GM19240 (cell line): ENCODE results near the gene DDX19B.
"Not testable (repeated sequence)": the region's sequence is repeated elsewhere in the genome, so short reads cannot be mapped to it uniquely, and the experiment has no call there.

Experiments used
- DNase-seq: peaks from one replicate; pipeline ENCODE4 v3.0.0; 2011; ENCODE audit warnings: low spot score; ENCODE audit not compliant: insufficient read length

Gene DDX19B

GRCh38 chr16:70298988-70299938 lies at the start of gene DDX19B:
Gene DDX19B (plus strand): TSS chr16:70299186. CDS start chr16:70299298, 112 bp downstream.
- DNase-seq = peak; percentile 67

DNA sequence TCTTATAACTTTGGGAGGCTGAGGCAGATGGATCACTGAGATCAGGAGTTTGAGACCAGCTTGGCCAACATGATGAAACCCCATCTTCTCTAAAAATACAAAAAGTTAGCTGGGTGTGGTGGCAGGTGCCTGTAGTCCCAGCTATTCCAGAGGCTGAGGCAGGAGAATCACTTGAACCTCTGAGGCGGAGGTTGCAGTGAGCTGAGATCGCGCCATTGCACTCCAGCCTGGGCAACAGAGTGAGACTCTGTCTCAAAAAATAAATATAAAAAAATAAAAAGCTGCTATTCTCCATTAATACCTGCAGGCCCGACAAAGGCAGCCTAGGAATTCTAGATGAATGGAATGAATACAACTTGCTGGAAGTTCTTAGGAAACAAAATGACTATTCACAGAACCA lies 49.3 kb upstream of the DDX19B start:
- DNase-seq = not testable (repeated sequence)

DNA sequence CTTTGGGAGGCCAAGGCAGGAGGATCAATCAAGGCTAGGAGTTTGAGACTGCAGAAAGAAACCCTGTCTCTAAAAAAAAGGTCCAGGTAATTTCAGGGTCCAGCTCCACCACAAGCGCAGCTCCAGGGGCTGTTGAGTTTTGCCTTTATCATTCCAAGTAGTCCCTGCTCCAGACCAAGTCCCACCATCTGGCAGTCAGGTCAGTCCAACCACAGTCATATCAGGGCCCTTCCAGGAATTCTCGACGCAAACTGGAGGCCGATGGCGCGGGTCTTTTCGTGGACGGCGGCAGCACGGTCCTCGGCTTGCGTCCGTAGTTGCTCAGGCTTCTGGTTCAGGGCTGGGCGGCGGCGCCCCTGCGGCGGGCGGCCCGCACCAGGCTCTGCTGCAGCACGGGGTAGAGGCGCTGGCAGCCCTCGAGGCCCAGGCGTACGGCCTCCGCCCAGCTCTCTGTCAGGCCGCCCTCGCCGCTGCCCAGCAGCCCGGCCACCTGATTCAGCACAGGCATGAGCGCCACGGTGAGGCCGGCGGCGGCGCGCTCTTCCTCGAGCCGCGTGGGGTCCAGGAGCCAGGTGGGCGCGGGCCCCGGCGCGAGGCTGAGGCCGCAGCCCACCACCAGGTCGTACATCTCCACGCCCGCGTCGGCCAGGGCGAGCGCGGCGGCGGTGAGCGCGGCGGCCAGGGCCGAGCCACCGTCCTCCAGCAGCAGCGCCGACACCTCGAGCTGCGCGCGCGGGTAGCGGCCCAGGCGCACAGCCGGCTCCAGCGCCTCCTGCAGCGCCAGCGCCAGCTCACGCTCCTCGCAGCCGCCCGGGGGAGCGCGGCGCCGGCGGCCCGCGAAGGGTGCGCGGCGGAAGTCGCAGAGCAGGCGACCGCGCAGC lies 48.0 kb upstream of the DDX19B start:
- no peak for DNase-seq

DNA sequence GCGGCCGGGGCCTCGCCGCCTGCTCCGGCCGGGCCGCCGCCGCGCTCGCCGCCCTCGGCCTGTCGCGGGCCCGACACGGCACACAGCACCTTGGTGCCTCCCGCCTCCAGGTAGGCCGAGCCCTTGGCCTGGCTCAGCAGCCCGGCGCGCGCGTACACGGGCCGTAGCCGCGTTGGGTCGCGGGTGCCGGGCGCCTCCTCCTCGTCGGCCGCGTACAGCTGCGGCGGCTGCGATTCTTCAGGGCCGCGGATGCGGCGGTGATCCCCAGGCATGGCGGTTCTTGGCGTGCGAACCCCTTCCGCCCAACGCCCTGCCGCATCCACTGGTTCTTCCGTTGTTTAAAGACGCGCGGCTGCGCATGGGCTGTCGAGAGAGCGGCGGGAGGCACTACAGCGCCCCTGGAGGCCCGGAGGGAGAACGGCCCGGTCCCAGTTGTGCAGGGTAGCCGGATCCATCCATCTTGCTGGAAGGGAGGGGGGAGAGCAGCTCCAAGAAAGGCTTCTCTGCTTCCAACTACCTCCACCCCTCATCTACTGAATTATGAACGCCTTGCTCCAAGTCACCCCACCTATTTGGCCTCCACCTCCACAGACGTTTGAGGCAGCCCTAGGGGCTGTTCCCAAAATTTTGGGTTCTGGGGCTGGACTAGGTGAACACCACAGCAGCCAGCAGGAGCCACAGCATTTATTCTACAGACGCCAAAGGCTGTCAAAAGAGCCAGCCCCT lies 47.2 kb upstream of the DDX19B start, which contains the start of gene EXOSC6:
Gene EXOSC6 (minus strand): TSS at position 312 of the 726 bp plus-strand sequence. CDS start 40 bp downstream, at position 272.
- DNase-seq = peak; percentile 92

GRCh38 chr16:70252355-70252988 lies 46.5 kb upstream of the DDX19B start:
- DNase-seq = no peak

- DNase-seq = no peak
Measured at GRCh38 chr16:70253291-70254106, 45.5 kb upstream of the DDX19B start.

DNA sequence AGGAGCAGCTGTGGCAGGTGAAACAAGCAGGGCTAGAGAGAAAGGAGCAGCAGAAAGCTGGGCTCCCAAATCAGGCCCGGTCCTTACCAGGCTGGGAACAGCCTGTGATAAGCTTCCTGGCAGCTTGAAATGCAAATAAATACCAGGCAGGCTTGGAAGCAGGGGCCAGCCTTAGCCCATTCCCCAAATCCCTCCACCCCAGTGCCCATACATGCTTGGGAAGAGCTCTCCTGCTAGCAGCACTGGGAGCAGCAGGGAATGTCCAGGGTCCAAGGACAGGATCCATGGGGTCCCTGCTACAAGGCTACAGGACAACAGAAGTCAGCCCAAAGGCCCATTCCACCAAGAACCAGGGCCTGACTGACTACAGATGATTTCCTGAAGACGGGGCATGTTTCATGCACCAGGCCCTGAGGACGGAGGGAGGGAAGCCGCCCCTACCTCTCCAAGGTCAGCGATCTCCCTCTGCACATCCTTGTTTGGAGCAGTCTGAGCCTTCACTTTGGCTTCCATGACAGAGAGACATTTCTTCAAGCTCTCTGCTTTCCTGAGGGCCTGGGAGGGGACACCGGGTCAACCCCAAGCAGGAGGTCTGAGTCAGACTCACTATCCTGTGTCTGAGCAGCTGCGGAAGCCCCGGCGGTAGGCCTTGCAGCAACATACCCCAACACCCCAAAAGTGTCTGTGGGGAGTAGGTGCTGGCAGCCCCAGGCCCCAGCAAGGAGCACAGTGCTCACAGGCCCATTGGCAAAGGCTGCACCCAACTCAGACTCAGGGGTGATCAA lies 44.6 kb upstream of the DDX19B start:
- no peak for DNase-seq

- DNase-seq = no peak
Measured at GRCh38 chr16:70254965-70255286, 44.1 kb upstream of the DDX19B start.

- DNase-seq = no peak
Measured at GRCh38 chr16:70255574-70255973, 43.4 kb upstream of the DDX19B start.

DNA sequence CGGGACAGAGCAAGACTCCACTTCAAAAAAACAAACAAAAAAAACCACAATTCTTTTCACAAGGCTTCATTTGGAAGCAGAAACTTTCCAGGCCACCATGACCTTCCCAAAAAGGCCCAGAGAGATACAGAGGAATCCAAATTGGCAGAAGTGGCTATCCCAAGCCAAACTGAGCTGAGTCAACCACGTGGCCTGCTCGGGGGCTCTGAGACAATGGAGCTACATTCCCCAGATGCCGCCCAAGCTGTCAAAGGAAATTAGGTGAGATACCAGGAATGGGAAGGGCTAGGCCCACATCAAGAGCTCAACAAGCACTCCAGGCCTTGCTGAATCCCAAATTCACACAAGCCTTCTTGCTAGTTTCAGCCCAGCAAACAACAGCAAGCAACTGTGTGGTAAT lies 41.6 kb upstream of the DDX19B start:
- no peak for DNase-seq

- DNase-seq = no peak
Measured at GRCh38 chr16:70258065-70258464, 40.9 kb upstream of the DDX19B start.

DNA sequence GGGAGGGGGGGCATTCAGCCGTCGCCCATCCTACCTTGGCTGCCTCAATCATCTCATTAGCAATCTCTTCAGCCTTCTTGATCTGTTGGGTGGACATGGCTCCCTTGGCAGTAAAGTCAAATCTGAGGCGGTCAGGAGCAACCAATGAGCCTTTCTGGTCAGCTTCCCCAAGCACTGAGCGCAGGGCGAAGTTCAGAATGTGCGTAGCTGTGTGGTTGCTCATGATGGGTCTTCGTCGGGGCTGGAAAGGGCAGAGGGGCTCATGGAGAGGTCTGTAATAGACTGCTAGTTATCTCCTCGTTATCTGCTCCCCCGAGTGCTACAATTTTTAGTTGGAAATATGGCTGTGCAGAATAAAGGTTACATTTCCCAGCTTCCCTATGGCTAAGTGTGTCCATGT lies 40.0 kb upstream of the DDX19B start:
- no peak for DNase-seq

- not testable (repeated sequence) for DNase-seq
Measured at GRCh38 chr16:70259903-70260302, 39.1 kb upstream of the DDX19B start.

- no peak for DNase-seq
Measured at GRCh38 chr16:70267516-70267915, 31.5 kb upstream of the DDX19B start.

DNA sequence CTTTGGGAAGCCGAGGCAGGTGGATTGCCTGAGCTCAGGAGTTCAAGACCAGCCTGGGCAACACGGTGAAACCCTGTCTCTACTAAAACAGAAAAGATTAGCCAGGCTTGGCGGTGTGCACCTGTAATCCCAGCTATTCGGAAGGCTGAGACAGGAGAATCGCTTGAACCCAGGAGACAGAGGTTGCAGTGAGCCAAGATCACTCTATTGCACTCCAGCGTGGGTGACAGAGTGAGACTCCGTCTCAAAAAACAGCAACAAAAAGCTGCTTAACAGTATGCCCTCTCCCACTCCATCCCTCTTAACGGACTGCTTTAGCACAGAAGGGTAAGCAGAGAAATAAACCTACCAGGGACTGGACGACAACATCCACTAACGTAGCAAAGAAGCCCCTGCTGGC lies 31.1 kb upstream of the DDX19B start:
- not testable (repeated sequence) for DNase-seq

DNA sequence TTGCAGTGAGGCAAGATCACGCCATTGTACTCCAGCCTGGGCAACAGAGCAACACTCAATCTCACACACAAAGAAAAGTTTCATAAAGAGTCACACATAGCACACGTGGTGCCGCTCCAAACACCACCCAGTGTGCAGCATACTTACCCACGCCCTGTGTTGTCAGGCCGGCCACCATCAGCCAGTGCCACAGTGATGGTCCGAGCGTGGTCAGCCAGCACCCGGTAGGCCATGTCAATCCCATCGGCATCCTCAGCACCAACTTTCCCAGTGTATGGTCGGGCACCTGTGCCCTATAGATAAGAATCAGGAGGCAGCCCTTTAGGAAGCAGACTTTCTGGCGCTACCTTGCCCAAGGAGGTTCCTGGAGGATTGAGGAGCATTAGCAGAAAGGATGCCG lies 29.5 kb upstream of the DDX19B start:
- DNase-seq = no peak

DNA sequence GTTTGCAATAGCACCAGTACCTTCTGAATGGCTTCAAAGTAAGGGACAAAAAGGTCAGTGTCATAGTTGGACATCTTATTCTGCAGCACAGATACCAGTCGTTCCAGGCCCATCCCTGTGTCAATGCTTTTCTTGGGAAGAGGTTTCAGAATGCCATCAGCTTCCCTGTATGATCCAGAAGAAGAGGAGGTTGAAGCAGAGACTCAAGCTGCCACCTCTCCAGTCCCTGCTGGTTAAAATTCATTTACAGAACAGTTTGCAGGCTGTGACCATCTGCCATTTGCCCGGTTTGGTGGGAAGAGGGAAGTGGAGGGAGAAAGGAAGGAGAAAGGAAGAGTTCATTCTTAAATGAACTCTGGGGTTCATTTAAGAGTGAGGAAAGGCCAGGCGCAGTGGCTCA lies 28.8 kb upstream of the DDX19B start:
- DNase-seq = no peak

DNA sequence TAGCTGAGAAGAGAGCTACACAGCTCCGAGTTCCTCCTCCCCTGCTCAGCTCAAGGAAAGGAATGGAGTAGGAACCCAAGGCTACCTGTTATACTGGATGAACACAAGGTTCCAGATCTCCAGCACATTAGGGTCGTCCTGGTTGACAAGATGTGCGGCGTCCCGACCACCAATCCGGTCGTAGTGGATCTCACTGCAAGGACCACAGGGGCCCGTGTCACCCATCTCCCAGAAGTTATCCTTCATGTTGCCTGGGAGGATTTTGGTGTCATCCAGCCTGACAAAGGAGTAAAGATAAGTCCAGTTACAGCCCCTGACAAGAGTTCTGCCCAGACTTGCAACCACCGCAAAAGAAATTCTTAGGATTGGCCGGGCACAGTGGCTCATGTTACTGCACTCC lies 27.3 kb upstream of the DDX19B start:
- DNase-seq = no peak

DNA sequence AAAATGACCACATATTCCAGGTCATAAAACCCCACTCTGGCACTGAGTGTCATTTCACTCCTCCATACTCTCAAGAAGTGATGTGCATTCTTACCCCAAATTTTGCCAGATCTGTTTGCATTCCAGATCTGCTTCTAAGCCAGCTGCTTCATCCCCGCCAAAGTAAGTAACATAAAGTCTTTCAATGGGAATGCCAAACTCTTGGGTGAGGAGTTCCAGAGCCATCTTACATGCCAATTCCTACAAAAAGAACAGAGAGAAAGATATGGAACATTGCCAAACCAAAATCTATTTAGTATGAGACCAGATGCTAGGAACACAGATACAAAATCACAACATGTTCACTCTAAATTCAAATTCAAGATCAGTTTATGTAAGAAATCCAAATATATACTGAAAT lies 22.6 kb upstream of the DDX19B start:
- DNase-seq = no peak
